GM12878 (cell line): ENCODE measurements around the gene KIAA0825. TPM values are rescaled to one million over a fixed set of nuclear protein-coding genes. Genes with fewer than 3 reads are reported as not detected.

Experiments used
- BACH1 ChIP-seq: fragments of 450-650 bp; IDR thresholded peaks from 2 replicates; pipeline ENCODE4 v1.6.1; 2017; ENCODE audit warnings: mild to moderate bottlenecking, borderline replicate concordance
- BCL11A ChIP-seq: IDR thresholded peaks from 2 replicates; pipeline ENCODE4 v1.6.1; 2011; ENCODE audit warnings: low read depth, low read length
- E2F8 ChIP-seq: fragments of 450-650 bp; IDR thresholded peaks from 2 replicates; pipeline ENCODE4 v1.6.1; 2018; ENCODE audit warnings: mild to moderate bottlenecking, low read depth, moderate library complexity; ENCODE audit not compliant: partially characterized antibody
- E4F1 ChIP-seq: fragments of 450-650 bp; IDR thresholded peaks from 2 replicates; pipeline ENCODE4 v1.6.1; 2018; ENCODE audit warnings: borderline replicate concordance, mild to moderate bottlenecking; ENCODE audit not compliant: partially characterized antibody
- EGR1 ChIP-seq, 2 experiments: IDR thresholded peaks; 1 replicate in 1 of 2; 2 replicates in 1 of 2; pipeline ENCODE4 v1.6.1; 2011 to 2012; ENCODE audit warnings: low read depth in 2 of 2, low read length in 2 of 2, borderline replicate concordance in 1 of 2, mild to moderate bottlenecking in 1 of 2, moderate library complexity in 1 of 2
- IKZF1 ChIP-seq: fragments of 450-650 bp; conservative IDR thresholded peaks from 2 replicates; pipeline ENCODE4 v1.6.1; 2017; ENCODE audit warnings: antibody characterized with exemption, mild to moderate bottlenecking
- IRF4 ChIP-seq: IDR thresholded peaks from 2 replicates; pipeline ENCODE4 v1.6.1; 2011; ENCODE audit warnings: low read depth, low read length
- PKNOX1 ChIP-seq: fragments of 450-650 bp; IDR thresholded peaks from 2 replicates; pipeline ENCODE4 v1.6.1; 2016; ENCODE audit warnings: mild to moderate bottlenecking
- POLR2AphosphoS2 ChIP-seq: IDR thresholded peaks from 2 replicates; pipeline ENCODE4 v1.6.1; 2011; ENCODE audit warnings: low read depth, mild to moderate bottlenecking, low read length, improper control_type of control experiment, moderate library complexity
- ZNF207 ChIP-seq: fragments of 450-650 bp; IDR thresholded peaks from 2 replicates; pipeline ENCODE4 v1.6.1; 2014; ENCODE audit warnings: antibody characterized with exemption, mild to moderate bottlenecking, borderline replicate concordance
- ZNF384 ChIP-seq: IDR thresholded peaks from 2 replicates; pipeline ENCODE4 v1.6.1; 2012; ENCODE audit warnings: low read depth, mild to moderate bottlenecking, low read length, improper control_type of control experiment, borderline replicate concordance
- polyA plus RNA-seq, 11 experiments: library from polyadenylated mRNA; depleted of rRNA in 4 of 11; unstranded in 6 of 11; stranded (reverse) in 5 of 11; fragments of >200 nt; fragmentation: Nextera tagmentation in 4 of 11; fragmentation: Illumina TruSeq in 1 of 11; extraction: Ambion mirVana in 4 of 11; extraction: Trizol in 1 of 11; gene quantifications; 1 replicate in 1 of 11; 2 replicates in 10 of 11; pipeline versions ENCODE4 v1.2.1 to v1.2.3, GENCODE V29; 2011 to 2016; ENCODE audit warnings: inconsistent platforms in 2 of 11, missing spikeins in 2 of 11, low read depth in 1 of 11
- total RNA-seq, 4 experiments: library from RNA; depleted of rRNA in 3 of 4; stranded (reverse); fragments of >200 nt in 3 of 4; fragmentation: Illumina TruSeq in 1 of 4; extraction: Trizol in 1 of 4; gene quantifications; 2 replicates each; pipeline versions ENCODE4 v1.2.1 to v1.2.3, GENCODE V29; 2013 to 2021

The KIAA0825 gene
- total and polyA plus RNA-seq, 10 of the 15 experiments (the other 5 are each of a cell fraction or from before 2014, with no cell fraction given), result 0.55 to 1.9 (median 1.5) TPM

- no peak for TF ChIP-seq E4F1
- TF ChIP-seq BACH1, result no peak
- no peak for TF ChIP-seq IKZF1
- TF ChIP-seq POLR2AphosphoS2, result no peak
- no peak for TF ChIP-seq E2F8
- no peak for TF ChIP-seq PKNOX1
- TF ChIP-seq ZNF384, result no peak
- no peak for TF ChIP-seq BCL11A
- no peak for TF ChIP-seq IRF4
- TF ChIP-seq EGR1 (IDR thresholded peaks at IDR 0.05; ENCODE audit: borderline replicate concordance in 1 of 2, low read depth in 2 of 2, low read length in 2 of 2), result no peak
- TF ChIP-seq ZNF207, result no peak
Measured at GRCh38 chr5:94249430-94249829, 369.0 kb downstream of the KIAA0825 start (continued).
